Mesenchymal stem cell (in vitro differentiated cells and primary cell): ENCODE data around the gene CSGALNACT2.

Source experiments
- DNase-seq: peaks from one replicate; pipeline ENCODE4 v3.0.0-alpha.2; 2013
- H2AFZ ChIP-seq: one replicate; pipeline ENCODE4 v1.6.1; 2013; ENCODE audit warnings: low read depth, mild to moderate bottlenecking, control low read depth, inconsistent platforms, low read length, moderate library complexity
- H2AK5ac ChIP-seq: 2 replicates; pipeline ENCODE4 v1.6.1; 2013; ENCODE audit warnings: low read length, moderate library complexity, mild to moderate bottlenecking, inconsistent platforms; ENCODE audit not compliant: severe bottlenecking
- H2BK120ac ChIP-seq: one replicate; pipeline ENCODE4 v1.6.1; 2013; ENCODE audit warnings: low read depth, mild to moderate bottlenecking, inconsistent platforms, low read length, moderate library complexity
- H2BK12ac ChIP-seq, 2 experiments: one replicate each; pipeline ENCODE4 v1.6.1; 2013; ENCODE audit warnings: inconsistent platforms in 2 of 2, low read length in 2 of 2, mild to moderate bottlenecking in 2 of 2, moderate library complexity in 2 of 2, control low read depth in 1 of 2
- H2BK15ac ChIP-seq: one replicate; pipeline ENCODE4 v1.6.1; 2013; ENCODE audit warnings: mild to moderate bottlenecking, low read depth, inconsistent platforms; ENCODE audit not compliant: poor library complexity, severe bottlenecking
- H2BK5ac ChIP-seq: 2 replicates; pipeline ENCODE4 v1.6.1; 2013; ENCODE audit warnings: low read depth, mild to moderate bottlenecking, low read length, control low read depth, inconsistent platforms; ENCODE audit not compliant: poor library complexity, severe bottlenecking
- H3K14ac ChIP-seq, 2 experiments: one replicate each; pipeline ENCODE4 v1.6.1; 2013; ENCODE audit warnings: inconsistent platforms in 2 of 2, low read length in 2 of 2, control low read depth in 1 of 2, mild to moderate bottlenecking in 1 of 2, moderate library complexity in 1 of 2
- H3K18ac ChIP-seq, 2 experiments: one replicate each; pipeline ENCODE4 v1.6.1; 2013; ENCODE audit warnings: inconsistent platforms in 2 of 2, low read length in 2 of 2, control low read depth in 1 of 2, low read depth in 1 of 2, mild to moderate bottlenecking in 1 of 2
- H3K23ac ChIP-seq, 2 experiments: one replicate each; pipeline ENCODE4 v1.6.1; 2013; ENCODE audit warnings: inconsistent platforms in 2 of 2, low read length in 2 of 2, mild to moderate bottlenecking in 2 of 2, moderate library complexity in 2 of 2, control low read depth in 1 of 2
- H3K27ac ChIP-seq: 2 replicates; pipeline ENCODE4 v1.5.1; 2013; ENCODE audit warnings: mild to moderate bottlenecking, moderate library complexity, low read length, control low read depth, inconsistent platforms; ENCODE audit not compliant: poor library complexity, severe bottlenecking
- H3K27me3 ChIP-seq, 2 experiments: 2 replicates each; pipeline versions ENCODE4 v1.6.1 to v1.7.0; 2013; ENCODE audit warnings: low read length in 2 of 2, mild to moderate bottlenecking in 2 of 2, moderate library complexity in 2 of 2, control low read depth in 1 of 2, inconsistent platforms in 1 of 2; ENCODE audit not compliant: control insufficient read depth in 1 of 2, insufficient read depth in 1 of 2
- H3K36me3 ChIP-seq, 2 experiments: 2 replicates each; pipeline versions ENCODE4 v1.6.1 to v1.7.0; 2013; ENCODE audit warnings: low read length in 2 of 2, control low read depth in 1 of 2, inconsistent platforms in 1 of 2, low read depth in 1 of 2, mild to moderate bottlenecking in 1 of 2; ENCODE audit not compliant: insufficient read depth in 2 of 2, control insufficient read depth in 1 of 2
- H3K4ac ChIP-seq, 2 experiments: one replicate each; pipeline ENCODE4 v1.6.1; 2013; ENCODE audit warnings: inconsistent platforms in 2 of 2, low read length in 2 of 2, mild to moderate bottlenecking in 2 of 2, moderate library complexity in 2 of 2, control low read depth in 1 of 2, low read depth in 1 of 2
- H3K4me1 ChIP-seq: 2 replicates; pipeline ENCODE4 v1.6.1; 2013; ENCODE audit warnings: low read depth, low read length, control low read depth; ENCODE audit not compliant: control insufficient read depth, insufficient read depth
- H3K4me2 ChIP-seq: 2 replicates; pipeline ENCODE4 v1.6.1; 2013; ENCODE audit warnings: low read length, mild to moderate bottlenecking, inconsistent platforms; ENCODE audit not compliant: poor library complexity, severe bottlenecking
- H3K4me3 ChIP-seq, 2 experiments: 2 replicates each; pipeline versions ENCODE4 v1.5.1 to v1.7.0; 2013; ENCODE audit warnings: low read length in 2 of 2, mild to moderate bottlenecking in 2 of 2, control low read depth in 1 of 2, low read depth in 1 of 2; ENCODE audit not compliant: insufficient read depth in 1 of 2
- H3K79me1 ChIP-seq: replicated peaks from 2 replicates; pipeline ENCODE4 v1.6.1; 2013; ENCODE audit warnings: mild to moderate bottlenecking, control low read depth, low read length, inconsistent platforms; ENCODE audit not compliant: poor library complexity, severe bottlenecking
- H3K9ac ChIP-seq: 2 replicates; pipeline ENCODE4 v1.7.0; 2013; ENCODE audit warnings: mild to moderate bottlenecking, low read length, moderate library complexity
- H3K9me3 ChIP-seq: 2 replicates; pipeline ENCODE4 v1.7.0; 2013; ENCODE audit warnings: mild to moderate bottlenecking, low read length; ENCODE audit not compliant: control insufficient read depth
- H4K8ac ChIP-seq: one replicate; pipeline ENCODE4 v1.6.1; 2013; ENCODE audit warnings: inconsistent platforms, mild to moderate bottlenecking, low read length, moderate library complexity
- H4K91ac ChIP-seq: one replicate; pipeline ENCODE4 v1.6.1; 2013; ENCODE audit warnings: mild to moderate bottlenecking, low read length, inconsistent platforms
- WGBS: methylation state at CpG from one replicate; pipeline ENCODE4 v1.1.7; 2013; ENCODE audit warnings: mixed read lengths; 5-methylcytosine and 5-hydroxymethylcytosine counted together

The CSGALNACT2 gene

GRCh38 chr10:43198682-43199005 lies 60.4 kb downstream of the CSGALNACT2 start:
- WGBS = 95% methylated on average over 10 of the region's 10 CpGs

GRCh38 chr10:43199088-43199683 lies 60.9 kb downstream of the CSGALNACT2 start:
- Histone ChIP-seq H3K4ac (no peak overlapping the region), H2BK12ac (no peak overlapping the region), H3K79me1 (no peaks in the 10 kb centered on the region), H3K27ac (no peak overlapping the region), H2AK5ac (no peak overlapping the region), H3K18ac (no peak overlapping the region), H2AFZ (no peak overlapping the region), H4K8ac (no peak overlapping the region), H3K36me3 (peaks cover 0 to 14% of the 10 kb centered on the region in 2 experiments), H3K27me3 (no peaks in the 10 kb centered on the region), H3K9me3 (no peaks in the 10 kb centered on the region), H3K23ac (no peak overlapping the region), H3K4me3 (no peak overlapping the region), H3K14ac (no peak overlapping the region), H2BK120ac (no peak overlapping the region), H2BK15ac (no peak overlapping the region), H3K4me1 (peaks cover 21% of the 10 kb centered on the region), H3K4me2 (no peak overlapping the region), H4K91ac (no peak overlapping the region), H2BK5ac (no peak overlapping the region), H3K9ac (no peak overlapping the region)
- WGBS = 93% methylated on average over 16 of the region's 16 CpGs
- no peak for DNase-seq

More at GRCh38 chr10:43198682-43199005, 60.4 kb downstream of the CSGALNACT2 start:
- Histone ChIP-seq H3K14ac (no peak overlapping the region), H3K79me1 (no peaks in the 10 kb centered on the region), H3K4me3 (no peak overlapping the region), H3K18ac (no peak overlapping the region), H2AFZ (no peak overlapping the region), H3K27ac (no peak overlapping the region), H3K4me1 (peaks cover 21% of the 10 kb centered on the region), H4K91ac (no peak overlapping the region), H2BK15ac (no peak overlapping the region), H4K8ac (no peak overlapping the region), H3K23ac (no peak overlapping the region), H2BK12ac (no peak overlapping the region), H3K36me3 (peaks cover 0 to 14% of the 10 kb centered on the region in 2 experiments), H3K9ac (no peak overlapping the region), H3K27me3 (no peaks in the 10 kb centered on the region), H2BK120ac (no peak overlapping the region), H2BK5ac (no peak overlapping the region), H2AK5ac (no peak overlapping the region), H3K9me3 (no peaks in the 10 kb centered on the region), H3K4ac (no peak overlapping the region), H3K4me2 (no peak overlapping the region)
- no peak for DNase-seq

GRCh38 chr10:43199684-43200537 lies 61.7 kb downstream of the CSGALNACT2 start:
- H3K23ac ChIP-seq = no peak overlapping the region
- H2BK5ac ChIP-seq = no peak overlapping the region
- H3K14ac ChIP-seq = no peak overlapping the region
- H4K91ac ChIP-seq = no peak overlapping the region
- H2AFZ ChIP-seq = no peak overlapping the region
- no peak overlapping the region for H2BK12ac ChIP-seq
- no peak overlapping the region for H3K18ac ChIP-seq
- no peak overlapping the region for H3K4me2 ChIP-seq
- H3K27ac ChIP-seq = no peak overlapping the region
- DNase-seq = no peak
- no peaks in the 10 kb centered on the region for H3K9me3 ChIP-seq
- no peak overlapping the region for H4K8ac ChIP-seq
- no peak overlapping the region for H2BK15ac ChIP-seq
- no peaks in the 10 kb centered on the region for H3K79me1 ChIP-seq
- no peak overlapping the region for H2AK5ac ChIP-seq
- no peak overlapping the region for H3K9ac ChIP-seq
- peaks cover 22% of the 10 kb centered on the region for H3K4me1 ChIP-seq
- H3K27me3 ChIP-seq = no peaks in the 10 kb centered on the region
- H3K4me3 ChIP-seq = no peak overlapping the region
- H2BK120ac ChIP-seq = no peak overlapping the region
- H3K4ac ChIP-seq = no peak overlapping the region
- peaks cover 0 to 14% of the 10 kb centered on the region in 2 experiments for H3K36me3 ChIP-seq
- WGBS = 97% methylated on average over 14 of the region's 15 CpGs

- Histone ChIP-seq H2BK5ac (no peak overlapping the region), H3K36me3 (peaks cover 0 to 12% of the 10 kb centered on the region in 2 experiments), H3K9me3 (no peaks in the 10 kb centered on the region), H2BK120ac (no peak overlapping the region), H4K8ac (no peak overlapping the region), H3K4ac (no peak overlapping the region), H3K23ac (no peak overlapping the region), H3K27ac (no peak overlapping the region), H2BK12ac (no peak overlapping the region), H2BK15ac (no peak overlapping the region), H3K4me3 (no peak overlapping the region), H3K79me1 (no peaks in the 10 kb centered on the region), H4K91ac (no peak overlapping the region), H3K27me3 (no peaks in the 10 kb centered on the region), H2AK5ac (no peak overlapping the region), H3K14ac (no peak overlapping the region), H3K18ac (no peak overlapping the region), H3K4me1 (peaks cover 24% of the 10 kb centered on the region), H3K4me2 (no peak overlapping the region), H2AFZ (no peak overlapping the region), H3K9ac (no peak overlapping the region)
- 84% methylated on average over 13 of the region's 13 CpGs for WGBS
- no peak for DNase-seq
These were observed 62.5 kb downstream of the CSGALNACT2 start for GRCh38 chr10:43200538-43201390.
